ENCODE measurements around the gene ABCG8. TPM values are rescaled to one million over a fixed set of nuclear protein-coding genes. Genes with fewer than 3 reads are reported as not detected.

The ABCG8 gene
- total and polyA plus RNA-seq, 11 donors, result 0.07 TPM; not detected in 10

DNA sequence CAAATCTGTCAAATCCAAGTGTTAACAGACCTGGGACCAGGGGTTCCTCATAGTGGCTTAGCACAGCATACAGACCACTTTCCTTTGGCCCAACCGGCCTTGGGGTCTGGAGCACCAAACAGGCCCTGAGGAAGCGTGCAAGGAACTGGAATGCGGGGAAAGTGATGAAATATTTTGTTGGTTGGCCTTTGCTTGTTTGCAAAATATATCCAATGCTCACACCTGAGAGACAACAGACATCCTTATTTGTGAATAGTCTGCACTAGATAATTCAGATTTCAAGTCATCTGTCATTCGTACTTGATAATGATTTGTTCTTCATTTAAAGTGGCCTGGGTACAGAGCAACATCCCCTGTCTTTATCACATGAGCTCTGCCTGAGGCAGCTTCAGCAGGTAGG is 43.5 kb downstream of the ABCG8 start:
- TF ChIP-seq, protein P1, sequence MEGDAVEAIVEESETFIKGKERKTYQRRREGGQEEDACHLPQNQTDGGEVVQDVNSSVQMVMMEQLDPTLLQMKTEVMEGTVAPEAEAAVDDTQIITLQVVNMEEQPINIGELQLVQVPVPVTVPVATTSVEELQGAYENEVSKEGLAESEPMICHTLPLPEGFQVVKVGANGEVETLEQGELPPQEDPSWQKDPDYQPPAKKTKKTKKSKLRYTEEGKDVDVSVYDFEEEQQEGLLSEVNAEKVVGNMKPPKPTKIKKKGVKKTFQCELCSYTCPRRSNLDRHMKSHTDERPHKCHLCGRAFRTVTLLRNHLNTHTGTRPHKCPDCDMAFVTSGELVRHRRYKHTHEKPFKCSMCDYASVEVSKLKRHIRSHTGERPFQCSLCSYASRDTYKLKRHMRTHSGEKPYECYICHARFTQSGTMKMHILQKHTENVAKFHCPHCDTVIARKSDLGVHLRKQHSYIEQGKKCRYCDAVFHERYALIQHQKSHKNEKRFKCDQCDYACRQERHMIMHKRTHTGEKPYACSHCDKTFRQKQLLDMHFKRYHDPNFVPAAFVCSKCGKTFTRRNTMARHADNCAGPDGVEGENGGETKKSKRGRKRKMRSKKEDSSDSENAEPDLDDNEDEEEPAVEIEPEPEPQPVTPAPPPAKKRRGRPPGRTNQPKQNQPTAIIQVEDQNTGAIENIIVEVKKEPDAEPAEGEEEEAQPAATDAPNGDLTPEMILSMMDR (IDR thresholded peaks at IDR 0.05), result no peak
- no peak for TF ChIP-seq POLR2A (IDR thresholded peaks at IDR 0.05)
- DNase-seq, result no peak
- intact Hi-C loops (cut with DNase I), result no loop called here
- Histone ChIP-seq H3K27ac (no peak overlapping the region), H3K4me3 (no peak overlapping the region), H3K4me1 (peaks cover 0 to 4% (median 0%) of the 10 kb centered on the region in 12 donors), H3K36me3 (peaks cover 0 to 23% (median 9%) of the 10 kb centered on the region in 9 donors), H3K9me3 (no peaks in the 10 kb centered on the region), H3K27me3 (peaks cover 0 to 6% (median 0%) of the 10 kb centered on the region in 9 donors)
- no peak for ATAC-seq
- 83 to 89% (median 83%) methylated on average over 4 of the region's 4 CpGs for WGBS, 4 donors

DNA sequence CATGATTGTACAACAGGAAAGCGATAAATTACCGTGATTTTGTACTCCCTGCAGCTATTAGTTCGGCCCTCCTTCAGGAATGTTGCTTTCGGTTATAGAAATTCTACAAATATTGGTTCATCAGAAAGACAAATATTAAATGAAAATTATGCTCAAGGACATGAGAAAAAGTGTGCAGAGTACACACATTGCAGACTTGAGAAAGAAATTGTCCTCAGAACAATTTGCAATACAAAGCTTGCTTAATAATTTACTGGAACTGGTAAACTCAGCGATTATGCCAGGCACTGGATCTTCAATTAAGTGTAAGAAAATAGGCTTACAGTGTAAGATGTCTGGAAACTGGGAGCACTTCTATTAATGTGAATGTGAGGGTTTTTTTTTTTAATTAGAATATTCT is 45.9 kb downstream of the ABCG8 start:
- intact Hi-C loops (cut with DNase I), result no loop called here
- H3K4me1 ChIP-seq, result no peaks in the 10 kb centered on the region
- H3K36me3 ChIP-seq, result peaks cover 0 to 47% (median 33%) of the 10 kb centered on the region in 9 donors
- ATAC-seq, result no peak
- H3K4me3 ChIP-seq, result no peak overlapping the region
- H3K27me3 ChIP-seq, result no peaks in the 10 kb centered on the region
- TF ChIP-seq POLR2A (IDR thresholded peaks at IDR 0.05), result no peak
- TF ChIP-seq, protein P1 (IDR thresholded peaks at IDR 0.05), result no peak
- 90 to 95% (median 93%) methylated on average over 5 of the region's 5 CpGs for WGBS, 4 donors
- DNase-seq, result no peak
- no peaks in the 10 kb centered on the region for H3K9me3 ChIP-seq
- H3K27ac ChIP-seq, result no peak overlapping the region

DNA sequence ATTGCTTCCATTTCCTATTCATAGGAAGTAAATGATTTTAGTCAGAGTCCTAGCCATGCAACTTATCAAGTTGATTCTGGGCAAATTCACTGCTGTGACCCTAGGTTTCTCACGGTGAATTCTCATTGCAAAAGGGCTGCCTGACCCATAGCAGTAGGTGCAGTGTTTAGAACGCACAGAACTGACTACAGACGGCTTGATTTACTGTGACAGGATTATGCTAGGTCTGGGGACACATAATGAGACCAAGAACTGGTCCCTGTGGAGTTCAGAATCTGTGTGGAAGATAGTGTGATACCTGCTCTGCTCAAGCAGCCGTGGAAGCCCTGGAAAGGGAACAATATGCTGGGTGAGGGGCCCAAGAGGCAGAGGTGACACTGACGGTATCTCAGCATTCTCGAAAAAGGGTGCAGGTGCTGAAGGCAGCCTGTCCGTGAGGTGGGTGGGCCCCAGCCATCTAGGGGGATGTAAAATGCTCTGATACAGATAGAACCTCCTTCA is 46.4 kb downstream of the ABCG8 start:
- Histone ChIP-seq H3K9me3 (no peaks in the 10 kb centered on the region), H3K27ac (no peak overlapping the region), H3K36me3 (peaks cover 0 to 52% (median 38%) of the 10 kb centered on the region in 9 donors), H3K27me3 (no peaks in the 10 kb centered on the region), H3K4me3 (no peak overlapping the region), H3K4me1 (no peaks in the 10 kb centered on the region)
- 82 to 90% (median 88%) methylated on average over 7 of the region's 7 CpGs for WGBS, 4 donors
- TF ChIP-seq POLR2A (IDR thresholded peaks at IDR 0.05), result no peak
- no peak for ATAC-seq
- DNase-seq, result no peak
- intact Hi-C loops (cut with DNase I), result no loop called here

DNA sequence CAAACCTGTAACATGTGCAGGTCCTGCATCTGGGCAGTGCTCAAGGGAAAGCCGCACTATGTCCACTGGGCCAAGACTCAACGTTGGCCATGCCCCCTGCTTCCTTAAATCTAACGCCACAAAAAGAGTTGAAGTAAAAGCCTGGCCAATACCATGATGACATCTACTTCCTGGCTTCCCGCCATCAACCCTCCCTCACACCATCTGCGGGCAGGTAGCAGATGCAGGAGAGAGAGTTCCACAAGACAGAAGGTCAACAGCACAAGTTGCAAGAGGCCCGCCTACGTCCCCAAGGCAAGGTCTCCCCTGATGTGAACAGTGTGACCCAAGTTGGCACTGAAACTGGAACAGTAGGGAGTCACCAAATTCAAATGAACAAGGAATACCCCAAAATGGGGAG is 48.4 kb downstream of the ABCG8 start:
- DNase-seq (no peak), ATAC-seq (no peak)
- peaks cover 0 to 72% (median 58%) of the 10 kb centered on the region in 9 donors for H3K36me3 ChIP-seq
- no peaks in the 10 kb centered on the region for H3K4me1 ChIP-seq
- H3K9me3 ChIP-seq, result no peaks in the 10 kb centered on the region
- 89 to 97% (median 93%) methylated on average over 7 of the region's 7 CpGs for WGBS, 4 donors
- H3K4me3 ChIP-seq, result no peak overlapping the region
- no peaks in the 10 kb centered on the region for H3K27me3 ChIP-seq
- intact Hi-C loops (cut with DNase I), result no loop called here
- TF ChIP-seq, protein P1 (IDR thresholded peaks at IDR 0.05), result no peak
- no peak for TF ChIP-seq POLR2A (IDR thresholded peaks at IDR 0.05)
- no peak overlapping the region for H3K27ac ChIP-seq

DNA sequence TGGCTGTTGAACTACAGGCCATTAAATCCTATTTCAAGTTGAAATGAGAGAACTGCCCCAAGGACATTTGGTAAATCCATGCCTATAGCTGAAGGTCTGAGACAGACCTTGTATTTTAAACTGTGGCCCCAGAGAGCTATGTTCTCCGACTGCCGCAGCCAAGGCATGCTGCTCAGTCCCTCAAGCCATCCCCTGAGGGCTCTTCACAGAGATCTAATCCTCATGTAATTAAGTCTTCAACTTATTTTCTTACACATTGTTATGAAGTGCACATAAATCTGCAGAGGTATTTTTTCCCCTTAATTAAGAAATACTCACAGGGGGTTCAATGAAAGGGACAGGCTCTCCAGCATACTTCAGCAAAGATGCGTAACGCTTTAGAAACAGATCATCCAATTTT is 50.6 kb downstream of the ABCG8 start:
- Histone ChIP-seq H3K27ac (no peak overlapping the region), H3K4me1 (no peaks in the 10 kb centered on the region), H3K9me3 (no peaks in the 10 kb centered on the region), H3K27me3 (no peaks in the 10 kb centered on the region), H3K36me3 (peaks cover 0 to 94% (median 80%) of the 10 kb centered on the region in 9 donors), H3K4me3 (no peak overlapping the region)
- DNase-seq, result no peak
- no peak for TF ChIP-seq POLR2A (IDR thresholded peaks at IDR 0.05)
- TF ChIP-seq, protein P1 (IDR thresholded peaks at IDR 0.05), result no peak
- ATAC-seq, result no peak
- intact Hi-C loops (cut with DNase I), result no loop called here
- WGBS, 4 donors, result 96 to 100% (median 97%) methylated on average over 4 of the region's 4 CpGs
